Transverse colon (tissue), 3 donors: ENCODE measurements around the gene FRAS1.

Experiments used
- CTCF ChIP-seq, 5 experiments: fragments of 200-600 bp in 3 of 5; fragments of 450-650 bp in 2 of 5; sonication (generic) in 3 of 5; IDR thresholded peaks; 1 replicate in 2 of 5; 2 replicates in 3 of 5; pipeline ENCODE4 v1.5.1; 2016 to 2017; ENCODE audit warnings: antibody characterized with exemption in 5 of 5, inconsistent platforms in 3 of 5, mild to moderate bottlenecking in 2 of 5, moderate library complexity in 1 of 5
- POLR2A ChIP-seq: fragments of 450-650 bp; IDR thresholded peaks from one replicate; pipeline ENCODE4 v1.6.1; 2016; ENCODE audit warnings: antibody characterized with exemption, mild to moderate bottlenecking, moderate library complexity

GRCh38 chr4:78291277-78291676 lies 234.2 kb downstream of the FRAS1 start:
- TF ChIP-seq CTCF (IDR thresholded peaks at IDR 0.05): no peak
- TF ChIP-seq POLR2A: no peak
